ENCODE data around the gene CFAP92.
A peak's percentile ranks its signal among the peaks of the same experiment; 100 is the strongest.

The CFAP92 gene

GRCh38 chr3:128987302-128988100, 6.4 kb downstream of the CFAP92 start:
- no peak for DNase-seq

GRCh38 chr3:128984596-128984995, 9.3 kb downstream of the CFAP92 start:
- DNase-seq, result no peak

GRCh38 chr3:128983293-128984069, 10.4 kb downstream of the CFAP92 start:
- no peak for DNase-seq

GRCh38 chr3:128975276-128975675, 18.6 kb downstream of the CFAP92 start:
- DNase-seq, result no peak

GRCh38 chr3:128973988-128974564, 19.8 kb downstream of the CFAP92 start:
- DNase-seq, result no peak

- no peak for DNase-seq
These were observed 22.3 kb downstream of the CFAP92 start for GRCh38 chr3:128971421-128972100.

GRCh38 chr3:128970740-128971047, 23.2 kb downstream of the CFAP92 start:
- DNase-seq, result no peak

- peak; percentile 42 for DNase-seq
These were observed 23.7 kb downstream of the CFAP92 start for GRCh38 chr3:128969993-128970739.

GRCh38 chr3:128967748-128968355, 26.0 kb downstream of the CFAP92 start:
- DNase-seq, result no peak

GRCh38 chr3:128965818-128966217, 28.1 kb downstream of the CFAP92 start:
- DNase-seq, result no peak

GRCh38 chr3:128965280-128965679, 28.6 kb downstream of the CFAP92 start:
- no peak for DNase-seq

GRCh38 chr3:128956440-128956839, 37.4 kb downstream of the CFAP92 start:
- DNase-seq, result no peak

GRCh38 chr3:128950223-128950938, 43.5 kb downstream of the CFAP92 start:
- peak; percentile 15 for DNase-seq

- no peak for DNase-seq
These were observed 44.7 kb downstream of the CFAP92 start for GRCh38 chr3:128949158-128949557.

GRCh38 chr3:128946411-128946810, 47.5 kb downstream of the CFAP92 start:
- no peak for DNase-seq

- DNase-seq, result no peak
These were observed 48.0 kb downstream of the CFAP92 start for GRCh38 chr3:128945878-128946175.

- DNase-seq, result no peak
These were observed 48.6 kb downstream of the CFAP92 start for GRCh38 chr3:128945041-128945877.

GRCh38 chr3:128942161-128942952, 51.5 kb downstream of the CFAP92 start:
- DNase-seq, result no peak

GRCh38 chr3:128940252-128940651, 53.6 kb downstream of the CFAP92 start:
- no peak for DNase-seq

- DNase-seq, result no peak
These were observed 57.5 kb downstream of the CFAP92 start for GRCh38 chr3:128936341-128936740.
